Ecto neural progenitor cell (in vitro differentiated cells): ENCODE results near the gene OR5H2.

Experiments
- DNase-seq: peaks from one replicate; pipeline ENCODE4 v3.0.0-alpha.2; 2018; ENCODE audit warnings: low spot score

OR5H2 gene

DNA sequence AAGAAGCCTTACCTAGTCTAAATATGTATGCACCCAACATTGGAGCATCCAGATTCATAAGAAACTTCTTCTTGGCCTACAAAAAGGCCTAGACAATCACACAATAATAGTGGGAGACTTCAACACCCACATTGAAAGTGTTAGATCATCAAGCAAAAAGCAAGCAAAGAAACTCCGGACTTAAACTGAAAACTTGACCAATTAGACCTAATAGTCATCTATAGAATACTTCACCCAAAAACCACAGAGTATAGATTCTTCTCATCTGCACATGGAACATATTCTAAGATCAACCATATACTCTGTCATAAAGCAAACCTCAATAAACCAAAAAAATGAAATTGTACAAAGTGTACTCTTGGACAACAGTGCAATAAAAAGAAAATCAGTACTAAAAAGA is 49.0 kb downstream of the OR5H2 start:
- no peak for DNase-seq
